GM19397 (cell line): Measurements from ENCODE around the gene FGF1.

Experiments used
- ATAC-seq: cut with Tn5 transposase; IDR thresholded peaks from one replicate; pipeline ENCODE4 v1.9.1; 2021; ENCODE audit warnings: mild to moderate bottlenecking, moderate library complexity; ENCODE audit not compliant: unreplicated experiment

Gene FGF1

DNA sequence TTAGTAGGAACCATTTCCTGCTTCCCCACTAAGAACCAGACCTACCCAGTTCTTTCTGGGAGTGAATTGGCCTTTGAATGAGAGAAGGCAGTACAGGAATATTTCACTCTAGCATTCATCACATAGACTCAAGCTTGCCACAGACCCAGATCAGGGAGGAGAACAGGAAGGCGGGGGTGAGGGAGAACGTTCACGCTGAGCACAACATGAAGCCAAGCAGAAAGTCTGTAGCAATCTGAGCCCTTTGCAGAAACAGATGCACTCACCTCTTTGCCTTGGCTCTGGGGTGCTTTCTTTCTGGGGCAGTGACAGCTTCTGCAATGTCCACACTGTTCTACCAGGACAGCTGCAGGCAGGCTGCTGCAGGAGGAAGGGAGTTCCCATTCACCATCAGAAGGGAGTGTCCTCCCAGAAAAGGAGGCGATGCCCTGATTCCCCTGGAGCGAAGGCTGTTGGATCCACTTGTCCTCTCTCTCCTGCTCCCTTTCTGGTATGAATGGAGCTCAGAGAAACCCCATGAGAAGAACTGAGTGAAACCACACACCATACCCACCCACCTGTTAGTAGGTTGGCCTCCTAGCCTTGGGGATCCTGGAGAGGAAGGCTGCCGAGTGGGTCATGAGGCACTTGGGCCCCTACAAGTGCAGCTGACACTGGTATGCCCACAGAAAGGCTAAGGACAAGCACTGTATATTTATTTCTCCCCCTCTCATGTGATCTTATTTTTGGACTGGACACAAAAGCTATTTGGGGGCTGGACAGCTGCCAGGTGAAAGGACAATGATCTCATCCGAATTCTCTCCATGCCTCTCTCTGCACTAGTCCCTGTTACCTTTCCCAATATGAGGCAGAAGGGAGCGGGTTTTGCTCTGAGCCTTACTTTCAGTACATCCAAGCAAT, 11.7 kb upstream of the FGF1 start:
- ATAC-seq = no peak

GRCh38 chr5:142696379-142696778, 10.5 kb upstream of the FGF1 start:
- no peak for ATAC-seq

DNA sequence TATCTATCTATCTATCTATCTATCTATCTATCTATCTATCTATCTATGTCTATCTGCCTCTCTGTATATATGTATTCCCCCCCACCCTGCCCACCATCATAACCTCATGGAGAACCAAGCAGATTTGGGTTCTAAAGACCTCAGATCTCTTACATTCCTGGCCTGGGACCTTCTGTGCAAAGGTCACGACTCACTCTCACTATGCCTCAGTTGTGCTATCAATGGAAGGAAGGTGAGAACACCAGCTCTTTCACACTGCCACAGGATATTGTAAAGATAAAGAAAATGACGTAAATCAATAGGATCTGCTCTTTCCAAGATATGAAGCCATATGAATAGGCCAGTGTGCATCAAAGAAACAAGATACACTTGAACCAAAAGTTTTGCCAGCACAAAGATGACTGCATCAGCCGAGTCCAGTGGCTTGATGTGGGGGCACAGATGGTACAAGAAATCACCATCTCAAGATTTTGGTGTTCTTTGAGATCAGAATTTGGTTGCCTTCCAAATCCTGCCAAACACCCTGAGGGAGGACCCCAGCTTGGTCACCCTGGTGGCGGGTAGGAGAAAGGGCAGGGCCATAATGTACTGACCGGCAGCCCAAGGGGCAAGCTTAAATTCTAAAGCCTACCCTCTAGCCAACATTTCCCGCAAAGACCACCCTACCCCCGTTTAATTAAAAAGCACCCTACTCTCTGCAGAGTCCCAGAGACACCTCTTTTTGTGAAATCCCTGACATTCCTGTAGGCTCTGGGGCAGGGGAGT, 8.4 kb upstream of the FGF1 start:
- no peak for ATAC-seq

- ATAC-seq = no peak
These were observed 6.5 kb upstream of the FGF1 start for GRCh38 chr5:142692321-142692894.

DNA sequence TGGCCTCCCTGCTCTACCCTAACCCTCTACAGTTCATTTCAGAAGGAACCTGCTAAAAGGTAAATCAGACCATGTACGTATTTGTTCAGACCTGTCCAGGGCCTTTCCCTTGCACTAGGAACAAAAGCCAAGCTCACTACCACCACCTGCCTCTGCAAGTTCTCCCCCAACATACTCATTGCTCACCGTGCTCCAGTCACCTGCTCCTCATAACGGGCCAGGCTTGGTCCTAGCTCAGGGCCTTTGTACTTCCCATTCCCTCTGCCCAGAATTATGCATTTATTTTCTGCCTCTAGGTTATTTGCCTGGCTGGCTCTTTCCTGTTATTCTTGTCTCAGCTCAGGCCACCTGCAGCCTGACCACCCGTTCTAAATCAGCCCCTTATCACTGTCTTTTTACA, 4.8 kb upstream of the FGF1 start:
- no peak for ATAC-seq

DNA sequence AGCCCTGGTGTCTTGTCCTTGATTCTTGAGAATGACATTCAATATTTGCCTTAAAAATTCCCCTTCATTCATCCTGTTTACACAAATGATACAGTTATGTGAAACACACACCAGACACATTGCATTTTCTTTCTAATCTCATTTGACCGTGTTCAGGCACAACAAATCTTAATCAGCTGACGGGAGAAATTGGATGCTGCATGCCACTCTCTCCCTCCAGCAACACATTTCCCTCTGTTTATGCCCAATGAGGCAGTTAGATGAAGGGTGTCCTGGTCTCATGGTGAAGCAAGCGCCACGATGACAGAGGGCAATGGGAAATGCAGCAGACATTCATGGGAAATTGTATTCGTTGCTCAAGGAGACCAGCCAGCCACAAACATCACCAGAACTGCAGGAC, 3.2 kb upstream of the FGF1 start:
- ATAC-seq = no peak

DNA sequence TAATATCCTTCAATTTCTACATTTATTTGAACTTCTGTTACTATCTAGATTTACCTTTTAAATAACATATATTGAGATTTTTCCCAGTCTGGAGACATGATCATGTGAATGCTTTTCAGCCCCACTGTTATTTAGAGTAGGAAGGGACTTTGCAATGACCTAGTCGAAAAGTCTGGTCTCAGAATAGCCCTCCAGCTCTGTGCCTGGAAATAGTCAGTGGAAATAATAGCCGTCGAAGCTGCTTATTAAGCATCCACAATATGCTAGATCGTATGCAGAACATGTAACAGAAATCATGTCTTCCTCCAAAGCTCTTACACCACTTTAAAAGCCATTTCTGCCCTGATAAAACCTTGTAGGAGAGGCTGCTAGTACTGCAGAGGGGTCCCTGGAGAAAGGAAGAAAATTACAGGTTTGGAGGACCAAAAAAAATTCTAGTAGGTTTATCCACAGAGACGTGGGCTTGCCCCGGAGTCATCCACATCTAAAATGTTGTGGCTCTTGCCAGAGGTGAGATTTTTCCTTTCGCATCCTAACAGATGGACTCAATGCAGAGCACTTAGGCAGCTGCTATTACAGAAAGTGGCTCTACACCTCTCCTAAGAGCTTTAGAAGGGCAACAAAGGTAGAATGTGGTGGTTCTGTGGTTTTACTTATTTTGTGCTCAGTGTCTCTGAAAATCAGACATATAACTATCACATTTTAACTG, 2.5 kb upstream of the FGF1 start:
- no peak for ATAC-seq

DNA sequence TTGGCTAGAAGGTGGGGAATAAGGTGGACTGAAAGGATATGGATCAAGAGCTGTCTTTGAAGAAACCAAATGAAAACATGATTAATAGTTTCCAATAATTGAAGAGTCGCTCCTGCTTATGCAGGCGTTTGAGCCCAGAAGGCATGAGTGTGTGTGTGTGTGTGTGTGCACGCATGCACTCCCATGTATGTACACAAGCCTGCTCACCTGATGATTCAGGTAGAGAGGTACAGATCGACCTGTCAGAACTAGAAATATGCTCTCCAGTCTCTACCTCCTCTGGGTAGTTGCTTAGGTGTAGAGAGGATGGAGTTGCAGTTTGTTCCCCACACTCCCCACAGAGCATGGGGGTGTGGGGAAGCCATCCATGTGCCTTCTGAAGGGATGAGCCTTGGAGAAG, 1.1 kb upstream of the FGF1 start:
- ATAC-seq = no peak

- ATAC-seq = no peak
These were observed 382 bp upstream of the FGF1 start for GRCh38 chr5:142686210-142686734.

GRCh38 chr5:142684508-142685041, 1.3 kb downstream of the FGF1 start:
- no peak for ATAC-seq

- ATAC-seq = no peak
These were observed 1.9 kb downstream of the FGF1 start for GRCh38 chr5:142683881-142684505.

GRCh38 chr5:142683116-142683515, 2.8 kb downstream of the FGF1 start:
- no peak for ATAC-seq

DNA sequence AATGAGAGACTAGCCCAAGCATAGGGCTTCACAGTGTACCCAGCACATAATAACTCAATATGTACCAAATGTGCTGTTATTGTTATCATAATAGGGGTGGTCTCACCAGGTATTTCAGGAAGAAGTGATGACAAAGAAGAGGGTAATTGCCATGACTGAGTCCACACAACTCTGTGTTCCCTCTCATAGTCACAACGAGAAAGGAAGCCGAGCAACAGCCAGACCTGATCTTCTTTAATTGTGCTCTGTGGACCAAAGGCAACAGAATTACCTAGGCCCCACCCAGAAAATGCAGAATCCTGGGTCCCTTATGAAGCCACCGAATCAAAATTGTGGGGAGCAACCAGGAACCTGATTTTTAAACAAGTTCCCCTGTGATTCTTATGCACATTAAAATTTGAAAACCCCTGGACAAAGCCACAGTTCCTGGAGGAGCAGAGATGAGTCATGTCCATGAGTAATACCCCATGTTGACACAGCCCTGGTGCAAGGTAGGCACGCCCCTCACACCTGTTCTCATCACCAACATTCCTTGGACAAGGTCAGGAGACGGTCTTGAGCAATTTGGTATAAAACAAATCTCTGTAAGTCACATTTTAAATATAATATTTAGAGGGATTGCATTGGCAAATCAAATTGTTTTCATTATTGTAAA, 5.2 kb downstream of the FGF1 start:
- ATAC-seq = no peak

DNA sequence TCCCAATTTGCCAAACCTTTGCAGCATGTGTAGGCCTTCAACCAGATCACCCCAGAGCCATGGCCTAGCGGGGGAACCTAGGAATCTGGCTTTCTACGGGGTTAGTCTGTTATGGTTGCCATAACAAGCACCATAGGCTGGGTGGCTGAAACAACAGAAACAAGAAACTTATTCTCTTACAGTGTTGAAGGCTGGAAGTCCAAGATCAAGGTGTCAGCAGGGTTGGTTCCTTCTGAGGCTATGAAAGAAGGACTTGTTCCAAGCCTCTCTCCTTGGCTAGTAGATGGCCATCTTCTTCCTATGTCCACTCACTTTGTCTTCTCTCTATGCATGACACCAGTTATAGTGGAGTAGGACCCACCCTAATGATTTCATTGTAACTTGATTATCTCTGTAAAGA, 6.1 kb downstream of the FGF1 start:
- ATAC-seq = no peak

GRCh38 chr5:142678529-142678928, 7.4 kb downstream of the FGF1 start:
- ATAC-seq = no peak

DNA sequence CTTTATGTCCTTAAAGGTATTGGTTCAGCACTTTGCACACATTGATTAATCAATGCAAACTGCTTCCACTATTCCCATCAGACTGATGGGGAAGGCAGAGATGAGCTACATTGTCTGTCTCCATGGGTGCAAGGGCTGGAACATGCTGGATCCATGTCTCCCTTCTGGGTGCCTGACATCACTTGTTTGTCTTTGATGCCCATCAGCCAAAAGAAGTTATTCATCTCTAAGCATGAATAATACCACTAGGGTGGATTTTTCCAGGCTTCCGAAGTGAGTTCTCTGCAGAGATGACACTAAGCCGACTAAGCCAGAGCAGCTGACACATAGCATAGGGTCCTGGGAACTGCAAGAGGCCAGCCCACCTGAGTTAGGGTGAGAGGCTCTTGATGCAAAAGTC, 8.7 kb downstream of the FGF1 start:
- ATAC-seq = no peak

DNA sequence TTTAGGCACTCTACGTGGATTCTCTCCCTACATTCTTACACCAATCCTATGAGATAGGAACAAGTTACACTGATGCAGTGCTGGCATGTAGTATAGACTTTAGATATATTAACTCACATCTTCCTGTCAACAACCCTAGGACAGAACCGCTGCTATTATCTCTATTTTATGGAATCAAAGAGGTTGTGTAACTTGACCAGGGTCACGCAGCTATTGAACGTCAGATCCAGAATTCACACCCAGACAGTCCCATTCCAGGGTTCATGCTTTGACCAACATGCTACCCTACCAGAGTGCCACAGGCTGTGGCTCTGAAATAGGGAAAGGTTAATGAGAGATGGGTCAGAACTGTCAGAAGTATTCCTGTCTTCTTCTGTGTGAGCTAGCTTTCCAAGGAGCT, 9.6 kb downstream of the FGF1 start:
- ATAC-seq = no peak

DNA sequence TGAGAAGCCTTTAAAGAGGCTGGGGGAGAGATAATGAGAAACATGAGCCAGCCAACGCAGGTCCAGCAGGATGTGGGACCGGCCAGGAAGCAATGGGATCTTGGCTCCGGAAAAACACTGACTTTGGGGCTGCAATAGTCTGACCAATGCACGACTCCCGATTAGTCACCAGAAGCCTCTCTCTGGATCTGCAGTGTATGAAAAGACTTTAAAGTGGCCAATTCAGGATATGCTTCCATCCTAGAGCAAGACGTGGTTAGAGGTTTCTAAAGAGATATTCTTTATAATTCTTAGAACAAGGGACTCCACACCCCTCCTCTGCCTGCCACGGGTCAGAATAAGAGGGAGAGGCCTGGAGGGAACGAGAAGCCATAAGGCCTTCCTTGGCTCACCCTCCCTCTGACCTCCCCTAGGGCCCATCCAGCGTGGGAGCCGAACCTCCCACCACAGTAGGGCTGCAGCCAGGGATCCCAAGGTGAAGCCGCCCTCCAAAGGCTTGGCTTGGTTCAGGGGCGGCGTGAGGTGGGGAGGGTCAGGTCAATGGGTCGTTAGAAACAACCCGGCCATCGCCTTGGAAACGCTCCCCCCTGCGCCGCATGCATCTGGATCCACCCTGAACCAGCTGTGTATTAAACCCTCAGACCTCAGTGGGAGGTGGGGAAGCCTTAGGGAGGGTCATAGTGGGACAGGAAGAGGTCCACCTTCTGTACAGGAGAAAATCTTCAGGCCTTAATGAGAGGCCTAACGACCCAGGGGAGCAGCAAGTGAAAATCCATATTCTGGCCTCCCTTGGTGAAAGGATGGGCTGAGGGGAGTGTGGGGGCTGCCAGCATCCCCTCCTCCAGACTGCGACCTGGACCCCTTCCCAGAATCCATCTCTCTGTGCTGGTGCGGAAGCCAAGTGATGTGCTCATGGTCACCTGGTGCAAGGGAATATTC, 11.1 kb downstream of the FGF1 start:
- ATAC-seq = no peak

- no peak for ATAC-seq
These were observed 14.1 kb downstream of the FGF1 start for GRCh38 chr5:142671801-142672200.
